CD4-positive, alpha-beta T cell treated with Interleukin-15 for 1 hour (primary cell): Measurements from ENCODE around the gene SV2C.

Experiments
- DNase-seq: peaks from one replicate; pipeline ENCODE4 v3.0.0-alpha.2; 2020

The SV2C gene

GRCh38 chr5:76099756-76100155 lies 16.6 kb downstream of the SV2C start:
- no peak for DNase-seq

GRCh38 chr5:76104027-76104426 lies 20.8 kb downstream of the SV2C start:
- no peak for DNase-seq

GRCh38 chr5:76106149-76106548 lies 23.0 kb downstream of the SV2C start:
- DNase-seq: no peak

- no peak for DNase-seq
Observed at GRCh38 chr5:76111477-76112174, 28.4 kb downstream of the SV2C start.

- no peak for DNase-seq
Observed at GRCh38 chr5:76113103-76113502, 29.9 kb downstream of the SV2C start.

- DNase-seq: no peak
Observed at GRCh38 chr5:76114179-76114851, 31.1 kb downstream of the SV2C start.

- DNase-seq: no peak
Observed at GRCh38 chr5:76125346-76125745, 42.2 kb downstream of the SV2C start.

- DNase-seq: no peak
Observed at GRCh38 chr5:76125888-76126287, 42.7 kb downstream of the SV2C start.

- no peak for DNase-seq
Observed at GRCh38 chr5:76134003-76134402, 50.8 kb downstream of the SV2C start.

- DNase-seq: no peak
Observed at GRCh38 chr5:76134646-76135045, 51.5 kb downstream of the SV2C start.

GRCh38 chr5:76137887-76138542 lies 54.8 kb downstream of the SV2C start:
- no peak for DNase-seq

- DNase-seq: no peak
Observed at GRCh38 chr5:76143884-76144283, 60.7 kb downstream of the SV2C start.

- DNase-seq: no peak
Observed at GRCh38 chr5:76144513-76145274, 61.5 kb downstream of the SV2C start.

- DNase-seq: no peak
Observed at GRCh38 chr5:76145945-76146344, 62.8 kb downstream of the SV2C start.

- DNase-seq: no peak
Observed at GRCh38 chr5:76149636-76150035, 66.5 kb downstream of the SV2C start.

GRCh38 chr5:76152161-76152560 lies 69.0 kb downstream of the SV2C start:
- no peak for DNase-seq

- no peak for DNase-seq
Observed at GRCh38 chr5:76152700-76153099, 69.5 kb downstream of the SV2C start.

GRCh38 chr5:76153271-76153670 lies 70.1 kb downstream of the SV2C start:
- DNase-seq: no peak

- no peak for DNase-seq
Observed at GRCh38 chr5:76154009-76154690, 71.0 kb downstream of the SV2C start.

GRCh38 chr5:76155536-76155935 lies 72.4 kb downstream of the SV2C start:
- DNase-seq: no peak

- DNase-seq: no peak
Observed at GRCh38 chr5:76162335-76162734, 79.2 kb downstream of the SV2C start.

- DNase-seq: no peak
Observed at GRCh38 chr5:76163111-76163628, 80.0 kb downstream of the SV2C start.

GRCh38 chr5:76165029-76165428 lies 81.8 kb downstream of the SV2C start:
- no peak for DNase-seq
